ENCODE measurements around the gene TYK2.
A peak's percentile ranks its signal among the peaks of the same experiment; 100 is the strongest.
"Not testable (repeated sequence)": the region's sequence is repeated elsewhere in the genome, so short reads cannot be mapped to it uniquely, and the experiment has no call there.

The TYK2 gene

DNA sequence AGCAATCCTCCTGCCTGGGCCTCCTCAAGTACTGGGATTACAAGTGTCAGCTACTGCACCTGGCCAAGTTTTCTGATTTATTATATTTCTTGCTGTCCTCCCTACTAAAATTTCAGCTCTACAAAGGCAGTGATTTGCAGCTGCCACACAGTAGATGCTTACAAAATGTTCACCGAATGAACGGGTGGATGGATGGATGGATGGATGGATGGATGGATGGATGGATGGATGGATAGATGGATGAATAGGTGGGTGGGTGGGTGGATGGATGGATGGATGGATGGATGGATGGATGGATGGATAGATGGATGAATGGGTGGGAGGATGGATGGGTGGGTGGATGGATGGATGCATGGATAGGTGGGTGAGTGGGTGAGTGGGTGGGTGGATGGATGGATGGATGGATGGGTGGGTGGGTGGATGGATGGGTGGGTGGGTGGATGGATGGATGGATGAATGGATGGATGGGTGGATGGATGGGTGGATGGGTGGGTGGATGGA is 3.2 kb downstream of the TYK2 start:
- intact Hi-C loops (cut with micrococcal nuclease); H3K4me3 Mint-ChIP-seq; H3K9me3 Mint-ChIP-seq; H3K27me3 Mint-ChIP-seq; H3K27ac Mint-ChIP-seq: not testable (repeated sequence)
- Mint-ChIP-seq H3K36me3 (ENCODE audit: low read depth) (peaks cover 72% of the 10 kb centered on the region), H3K4me1 (ENCODE audit: low read depth) (peaks cover 51% of the 10 kb centered on the region)

DNA sequence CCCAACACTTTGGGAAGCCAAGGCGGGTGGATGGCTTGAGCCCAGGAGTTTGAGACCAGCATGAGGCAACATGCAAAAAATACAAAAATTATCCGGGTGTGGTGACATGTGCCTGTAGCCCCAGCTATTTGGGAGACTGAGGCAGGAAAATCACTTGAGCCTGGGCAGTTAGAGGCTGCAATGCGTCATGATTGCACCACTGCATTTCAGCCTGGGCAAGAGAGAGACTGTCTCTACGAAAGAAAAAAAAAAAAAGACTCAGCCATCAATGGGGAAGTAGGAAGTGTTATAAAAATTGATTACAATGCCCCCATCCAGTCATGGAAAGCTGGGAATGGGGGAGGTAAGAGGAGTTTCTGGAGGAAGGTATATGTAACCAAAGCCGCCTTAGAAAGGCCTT is 5.4 kb downstream of the TYK2 start:
- intact Hi-C loops (cut with micrococcal nuclease): no loop called here
- Mint-ChIP-seq H3K4me1 (ENCODE audit: low read depth) (peaks cover 48% of the 10 kb centered on the region), H3K27ac (peak overlapping the region; percentile 60), H3K36me3 (ENCODE audit: low read depth) (peaks cover 82% of the 10 kb centered on the region), H3K9me3 (no peaks in the 10 kb centered on the region), H3K4me3 (no peak overlapping the region), H3K27me3 (no peaks in the 10 kb centered on the region)

GRCh38 chr19:10372690-10373089 is 7.7 kb downstream of the TYK2 start:
- peaks cover 86% of the 10 kb centered on the region for H3K36me3 Mint-ChIP-seq (ENCODE audit: low read depth)
- no peaks in the 10 kb centered on the region for H3K27me3 Mint-ChIP-seq
- peaks cover 45% of the 10 kb centered on the region for H3K4me1 Mint-ChIP-seq (ENCODE audit: low read depth)
- H3K9me3 Mint-ChIP-seq: no peaks in the 10 kb centered on the region
- peak overlapping the region; percentile 32 for H3K4me3 Mint-ChIP-seq
- intact Hi-C loops (cut with micrococcal nuclease): no loop called here
- peak overlapping the region; percentile 78 for H3K27ac Mint-ChIP-seq

DNA sequence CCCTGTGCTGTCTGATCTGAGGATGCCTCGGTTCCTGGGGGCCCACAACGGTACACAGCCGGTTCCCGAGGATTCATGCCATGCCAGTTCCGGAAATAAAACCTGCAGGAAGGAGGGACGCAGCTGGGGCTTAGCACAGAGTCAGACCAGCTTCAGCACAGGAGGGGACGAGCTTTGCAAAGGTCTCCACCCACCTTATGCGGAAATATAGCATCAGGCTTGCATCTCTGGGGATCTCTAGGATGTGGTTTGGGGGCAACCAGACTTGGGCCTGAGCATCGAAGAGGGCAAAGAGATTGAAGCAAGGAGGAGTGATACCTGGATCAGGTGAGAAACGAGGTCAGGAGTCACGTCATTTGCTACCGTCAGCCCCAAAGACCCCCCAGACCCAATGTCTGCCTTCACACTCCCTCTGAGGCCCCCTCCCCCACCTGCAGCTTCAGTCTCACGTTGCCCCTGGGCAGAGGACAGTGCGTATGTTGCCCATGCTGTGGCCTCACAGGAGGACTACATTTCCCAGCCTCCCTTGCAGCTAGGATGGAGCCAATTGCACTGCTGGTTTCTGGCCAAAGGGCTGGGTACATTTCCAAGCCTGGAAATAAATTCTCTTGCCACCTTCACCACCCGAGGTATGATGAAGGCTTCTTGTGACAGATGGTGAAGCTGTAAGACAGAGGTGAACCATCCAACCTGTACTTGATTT is 12.1 kb downstream of the TYK2 start:
- H3K27me3 Mint-ChIP-seq: no peaks in the 10 kb centered on the region
- H3K9me3 Mint-ChIP-seq: no peaks in the 10 kb centered on the region
- peaks cover 23% of the 10 kb centered on the region for H3K4me1 Mint-ChIP-seq (ENCODE audit: low read depth)
- peaks cover 90% of the 10 kb centered on the region for H3K36me3 Mint-ChIP-seq (ENCODE audit: low read depth)
- H3K4me3 Mint-ChIP-seq: no peak overlapping the region
- no peak overlapping the region for H3K27ac Mint-ChIP-seq
- intact Hi-C loops (cut with micrococcal nuclease): no loop called here

- Mint-ChIP-seq H3K36me3 (ENCODE audit: low read depth) (peaks cover 96% of the 10 kb centered on the region), H3K4me1 (ENCODE audit: low read depth) (peaks cover 16% of the 10 kb centered on the region)
Measured at GRCh38 chr19:10366950-10367512, 13.3 kb downstream of the TYK2 start.

DNA sequence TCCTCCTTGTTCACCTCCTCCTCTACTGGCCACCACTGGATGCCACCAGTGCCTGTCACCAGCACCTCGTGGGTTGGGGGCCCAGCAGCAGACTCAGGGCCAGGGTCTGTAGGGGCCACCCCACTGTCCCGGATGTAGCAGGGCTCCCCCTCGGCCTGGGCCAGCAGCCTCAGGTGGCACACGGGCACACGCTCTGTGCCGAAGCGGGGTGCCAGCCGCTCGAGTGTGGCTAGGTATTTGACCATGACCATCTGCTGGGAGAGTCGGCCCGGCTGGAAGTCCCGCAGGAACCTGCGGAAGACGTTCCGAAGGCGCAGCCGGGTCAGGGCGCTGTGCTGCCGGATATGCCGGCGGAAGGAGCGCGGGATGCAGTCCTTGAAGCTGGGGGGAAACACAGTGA is 14.9 kb downstream of the TYK2 start:
- peaks cover 14% of the 10 kb centered on the region for H3K4me1 Mint-ChIP-seq (ENCODE audit: low read depth)
- H3K27me3 Mint-ChIP-seq: no peaks in the 10 kb centered on the region
- intact Hi-C loops (cut with micrococcal nuclease): no loop called here
- no peak overlapping the region for H3K27ac Mint-ChIP-seq
- H3K36me3 Mint-ChIP-seq (ENCODE audit: low read depth): peaks cover 100% of the 10 kb centered on the region
- no peak overlapping the region for H3K4me3 Mint-ChIP-seq
- H3K9me3 Mint-ChIP-seq: no peaks in the 10 kb centered on the region

More at GRCh38 chr19:10366950-10367512, 13.3 kb downstream of the TYK2 start:
- H3K27me3 Mint-ChIP-seq; intact Hi-C loops (cut with micrococcal nuclease); H3K27ac Mint-ChIP-seq; H3K4me3 Mint-ChIP-seq; H3K9me3 Mint-ChIP-seq: not testable (repeated sequence)

GRCh38 chr19:10364644-10365043 is 15.7 kb downstream of the TYK2 start:
- Mint-ChIP-seq H3K36me3 (ENCODE audit: low read depth) (peaks cover 100% of the 10 kb centered on the region), H3K4me3 (no peak overlapping the region), H3K27me3 (no peaks in the 10 kb centered on the region), H3K4me1 (ENCODE audit: low read depth) (peaks cover 7% of the 10 kb centered on the region), H3K27ac (no peak overlapping the region), H3K9me3 (no peaks in the 10 kb centered on the region)
- intact Hi-C loops (cut with micrococcal nuclease): no loop called here

GRCh38 chr19:10363789-10364281 is 16.5 kb downstream of the TYK2 start:
- intact Hi-C loops (cut with micrococcal nuclease): no loop called here
- no peak overlapping the region for H3K27ac Mint-ChIP-seq
- peaks cover 100% of the 10 kb centered on the region for H3K36me3 Mint-ChIP-seq (ENCODE audit: low read depth)
- no peaks in the 10 kb centered on the region for H3K9me3 Mint-ChIP-seq
- H3K4me3 Mint-ChIP-seq: no peak overlapping the region
- no peaks in the 10 kb centered on the region for H3K27me3 Mint-ChIP-seq
- H3K4me1 Mint-ChIP-seq (ENCODE audit: low read depth): no peaks in the 10 kb centered on the region

DNA sequence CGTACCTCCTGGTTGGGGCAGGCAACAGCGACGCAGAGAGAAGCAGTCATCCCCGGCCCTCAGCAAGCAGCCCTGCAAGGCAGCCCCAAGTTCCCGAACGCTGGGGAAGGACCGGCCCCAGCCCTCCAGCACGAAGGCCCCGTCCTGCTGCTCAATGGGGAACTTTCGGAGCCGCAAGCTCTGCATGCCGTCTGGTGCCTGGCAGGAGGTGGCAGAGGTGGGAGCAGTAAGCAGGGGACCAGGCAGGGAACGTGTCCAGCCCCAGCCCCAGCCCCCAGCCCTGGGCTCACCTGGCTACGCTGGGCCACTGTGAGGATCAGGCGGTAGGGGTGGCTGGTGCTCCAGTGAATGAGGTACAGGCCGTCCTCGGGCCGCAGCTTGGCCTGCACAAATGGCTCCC is 18.1 kb downstream of the TYK2 start:
- H3K9me3 Mint-ChIP-seq: no peaks in the 10 kb centered on the region
- H3K27me3 Mint-ChIP-seq: no peaks in the 10 kb centered on the region
- H3K36me3 Mint-ChIP-seq (ENCODE audit: low read depth): peaks cover 100% of the 10 kb centered on the region
- H3K4me3 Mint-ChIP-seq: no peak overlapping the region
- H3K27ac Mint-ChIP-seq: no peak overlapping the region
- intact Hi-C loops (cut with micrococcal nuclease): no loop called here
- H3K4me1 Mint-ChIP-seq (ENCODE audit: low read depth): no peaks in the 10 kb centered on the region

DNA sequence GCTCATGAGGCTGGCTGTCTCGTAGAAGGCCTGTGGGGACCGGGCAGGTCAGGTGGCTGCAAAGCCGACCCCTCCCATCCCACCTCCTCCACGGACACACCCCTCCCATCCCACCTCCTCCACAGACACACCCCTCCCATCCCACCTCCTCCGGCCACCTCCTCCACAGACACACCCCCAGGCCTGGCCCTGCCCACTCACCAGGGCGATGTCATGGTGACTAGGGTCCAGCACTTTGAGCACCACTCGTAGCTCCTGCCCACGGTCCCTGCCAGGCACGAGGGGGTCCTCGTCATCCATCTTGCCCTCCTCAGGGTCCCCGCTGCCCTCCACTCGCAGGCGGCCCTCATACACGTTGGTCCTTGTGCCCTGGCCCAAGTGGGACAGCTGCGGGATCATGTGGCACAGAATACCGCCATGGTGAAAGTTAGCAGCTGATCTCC is 18.8 kb downstream of the TYK2 start:
- peaks cover 100% of the 10 kb centered on the region for H3K36me3 Mint-ChIP-seq (ENCODE audit: low read depth)
- H3K27ac Mint-ChIP-seq: no peak overlapping the region
- no peaks in the 10 kb centered on the region for H3K4me1 Mint-ChIP-seq (ENCODE audit: low read depth)
- no peaks in the 10 kb centered on the region for H3K9me3 Mint-ChIP-seq
- no peak overlapping the region for H3K4me3 Mint-ChIP-seq
- intact Hi-C loops (cut with micrococcal nuclease): no loop called here
- no peaks in the 10 kb centered on the region for H3K27me3 Mint-ChIP-seq

DNA sequence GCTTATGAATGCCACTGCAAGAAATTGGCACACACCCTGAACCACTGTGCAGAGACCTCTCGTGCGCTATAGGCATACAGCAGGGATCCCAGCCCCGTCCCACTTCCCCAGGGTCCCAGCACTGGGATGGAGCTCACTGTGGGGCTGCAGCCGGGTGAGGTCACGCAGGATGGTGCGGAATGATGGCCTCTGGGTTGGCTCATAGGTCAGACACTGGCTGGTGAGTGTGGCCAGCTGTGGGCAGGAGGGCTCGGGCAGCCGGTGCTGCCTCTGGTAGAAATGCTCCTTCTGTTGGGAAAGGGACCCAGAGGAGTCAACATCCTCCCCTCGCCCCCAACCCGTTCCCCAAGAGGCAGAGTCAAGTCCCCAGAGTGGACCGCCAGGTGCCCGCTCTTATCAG is 23.9 kb downstream of the TYK2 start:
- Mint-ChIP-seq H3K36me3 (ENCODE audit: low read depth) (peaks cover 100% of the 10 kb centered on the region), H3K27ac (no peak overlapping the region), H3K9me3 (no peaks in the 10 kb centered on the region)

DNA sequence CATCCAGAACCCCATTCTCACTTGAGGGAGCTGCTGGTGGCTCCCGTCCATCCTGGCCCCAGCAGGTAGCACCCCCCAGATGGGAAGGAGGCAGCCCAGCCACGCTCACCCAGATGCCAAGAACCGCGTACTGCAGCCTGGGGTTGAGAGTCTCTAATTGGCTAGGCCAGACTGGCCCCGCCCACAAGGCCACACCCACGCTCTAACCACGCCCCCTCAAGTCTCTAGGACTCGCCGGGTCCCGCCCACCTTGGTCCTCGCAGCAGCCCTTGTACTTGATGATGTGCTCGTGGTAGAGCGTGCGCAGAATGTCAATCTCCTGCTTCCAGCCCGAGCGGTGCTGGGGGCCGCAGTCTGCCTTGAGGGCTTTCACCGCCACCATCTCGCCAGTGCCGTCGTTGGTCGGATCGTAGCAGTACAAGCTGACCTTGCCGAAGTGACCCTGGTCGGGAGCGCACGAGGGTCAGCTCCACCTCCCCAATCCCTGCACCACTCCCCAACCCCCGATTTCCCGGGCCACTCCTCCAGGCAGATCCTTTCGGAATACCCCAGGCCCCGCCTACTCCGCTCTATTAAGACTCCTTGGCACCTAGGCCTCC is 26.5 kb downstream of the TYK2 start:
- no peaks in the 10 kb centered on the region for H3K27me3 Mint-ChIP-seq
- intact Hi-C loops (cut with micrococcal nuclease): no loop called here
- H3K4me1 Mint-ChIP-seq (ENCODE audit: low read depth): peaks cover 5% of the 10 kb centered on the region
- H3K9me3 Mint-ChIP-seq: no peaks in the 10 kb centered on the region
- H3K4me3 Mint-ChIP-seq: no peak overlapping the region
- peaks cover 94% of the 10 kb centered on the region for H3K36me3 Mint-ChIP-seq (ENCODE audit: low read depth)
- no peak overlapping the region for H3K27ac Mint-ChIP-seq

More for the DNA sequence above, 23.9 kb downstream of the TYK2 start:
- Mint-ChIP-seq H3K27me3 (no peaks in the 10 kb centered on the region), H3K4me3 (no peak overlapping the region), H3K4me1 (ENCODE audit: low read depth) (peaks cover 5% of the 10 kb centered on the region)
- intact Hi-C loops (cut with micrococcal nuclease): no loop called here

- Mint-ChIP-seq H3K36me3 (ENCODE audit: low read depth) (peaks cover 85% of the 10 kb centered on the region), H3K4me3 (no peak overlapping the region), H3K27ac (no peak overlapping the region), H3K27me3 (no peaks in the 10 kb centered on the region), H3K4me1 (ENCODE audit: low read depth) (peaks cover 5% of the 10 kb centered on the region), H3K9me3 (no peaks in the 10 kb centered on the region)
- intact Hi-C loops (cut with micrococcal nuclease): no loop called here
Measured at GRCh38 chr19:10352764-10353671, 27.4 kb downstream of the TYK2 start.
